Stimulated activated CD4-positive, alpha-beta T cell treated with anti-CD3 and anti-CD28 coated beads, Interleukin-1b, Interleukin-23, amount 100 ng/mL, for 1 hour (primary cell): Measurements from ENCODE around the gene CBARP.

ENCODE experiments used
- DNase-seq, 2 donors: peaks; one replicate each; pipeline ENCODE4 v3.0.0-alpha.2; 2020; ENCODE audit warnings: low read depth in 2 of 2

Gene CBARP, protein sequence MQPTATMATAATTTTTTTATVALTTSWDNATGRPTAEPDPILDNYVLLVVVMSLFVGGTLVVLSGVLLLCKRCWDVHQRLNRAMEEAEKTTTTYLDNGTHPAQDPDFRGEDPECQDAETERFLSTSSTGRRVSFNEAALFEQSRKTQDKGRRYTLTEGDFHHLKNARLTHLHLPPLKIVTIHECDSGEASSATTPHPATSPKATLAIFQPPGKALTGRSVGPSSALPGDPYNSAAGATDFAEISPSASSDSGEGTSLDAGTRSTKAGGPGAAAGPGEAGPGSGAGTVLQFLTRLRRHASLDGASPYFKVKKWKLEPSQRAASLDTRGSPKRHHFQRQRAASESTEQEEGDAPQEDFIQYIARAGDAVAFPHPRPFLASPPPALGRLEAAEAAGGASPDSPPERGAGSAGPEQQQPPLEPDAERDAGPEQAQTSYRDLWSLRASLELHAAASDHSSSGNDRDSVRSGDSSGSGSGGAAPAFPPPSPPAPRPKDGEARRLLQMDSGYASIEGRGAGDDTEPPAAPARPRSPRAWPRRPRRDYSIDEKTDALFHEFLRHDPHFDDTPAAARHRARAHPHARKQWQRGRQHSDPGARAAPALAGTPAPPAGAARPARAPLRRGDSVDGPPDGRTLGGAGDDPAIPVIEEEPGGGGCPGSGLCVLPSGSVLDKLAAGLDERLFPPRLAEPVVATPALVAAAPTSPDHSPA

GRCh38 chr19:1237754-1238368 lies at the start of gene CBARP:
Gene CBARP (minus strand): TSS chr19:1238005. CDS start chr19:1236100, 1,905 bp downstream.
- no peak for DNase-seq

DNA sequence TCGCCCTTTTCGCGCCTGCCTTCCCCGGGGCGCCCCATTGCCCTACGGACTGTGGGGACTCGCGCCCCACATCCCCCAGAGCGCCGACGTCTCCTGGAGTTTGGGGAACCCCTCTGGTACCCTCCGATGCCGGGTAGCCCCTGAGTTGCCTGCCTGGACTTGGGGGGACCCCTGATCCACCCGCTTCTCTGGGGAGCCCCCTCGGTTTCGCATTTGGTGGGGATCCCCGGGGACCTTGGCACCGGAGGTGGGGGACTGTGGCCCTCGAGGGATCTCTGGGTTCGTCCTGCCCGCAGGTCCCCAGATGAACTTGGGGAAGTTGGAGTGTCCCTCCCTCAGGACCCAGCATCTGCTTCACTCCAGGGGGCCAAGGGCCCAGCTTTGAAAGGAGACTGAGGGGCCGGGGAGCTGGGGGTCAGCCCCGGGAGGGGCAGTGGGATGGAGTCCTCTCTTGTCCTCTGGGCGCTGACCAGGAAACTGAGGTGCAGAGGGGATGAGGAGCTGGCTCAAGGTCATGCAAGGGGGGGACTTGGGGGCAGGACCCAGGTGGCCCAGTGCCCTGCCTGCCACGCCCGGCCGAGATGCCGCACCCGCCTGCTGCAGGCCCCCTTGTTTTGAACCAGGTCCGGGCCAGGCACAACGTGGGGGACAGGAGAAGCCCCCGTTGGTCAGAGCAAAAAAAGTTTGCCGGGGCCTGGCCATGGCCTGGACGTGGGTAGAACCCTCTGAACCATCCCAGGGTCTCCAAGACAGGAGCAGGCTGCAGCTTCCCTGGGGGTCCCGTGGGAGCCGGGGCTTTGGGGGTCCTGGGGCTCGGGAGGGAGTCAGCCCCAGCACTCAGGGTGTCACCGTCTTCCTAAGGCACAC lies 48.9 kb upstream of the CBARP start:
- no peak for DNase-seq

GRCh38 chr19:1285737-1286360 lies 48.0 kb upstream of the CBARP start, which contains the start of gene EFNA2:
Gene EFNA2 (plus strand): TSS chr19:1285873. CDS start chr19:1286169, 296 bp downstream.
- DNase-seq, result no peak

DNA sequence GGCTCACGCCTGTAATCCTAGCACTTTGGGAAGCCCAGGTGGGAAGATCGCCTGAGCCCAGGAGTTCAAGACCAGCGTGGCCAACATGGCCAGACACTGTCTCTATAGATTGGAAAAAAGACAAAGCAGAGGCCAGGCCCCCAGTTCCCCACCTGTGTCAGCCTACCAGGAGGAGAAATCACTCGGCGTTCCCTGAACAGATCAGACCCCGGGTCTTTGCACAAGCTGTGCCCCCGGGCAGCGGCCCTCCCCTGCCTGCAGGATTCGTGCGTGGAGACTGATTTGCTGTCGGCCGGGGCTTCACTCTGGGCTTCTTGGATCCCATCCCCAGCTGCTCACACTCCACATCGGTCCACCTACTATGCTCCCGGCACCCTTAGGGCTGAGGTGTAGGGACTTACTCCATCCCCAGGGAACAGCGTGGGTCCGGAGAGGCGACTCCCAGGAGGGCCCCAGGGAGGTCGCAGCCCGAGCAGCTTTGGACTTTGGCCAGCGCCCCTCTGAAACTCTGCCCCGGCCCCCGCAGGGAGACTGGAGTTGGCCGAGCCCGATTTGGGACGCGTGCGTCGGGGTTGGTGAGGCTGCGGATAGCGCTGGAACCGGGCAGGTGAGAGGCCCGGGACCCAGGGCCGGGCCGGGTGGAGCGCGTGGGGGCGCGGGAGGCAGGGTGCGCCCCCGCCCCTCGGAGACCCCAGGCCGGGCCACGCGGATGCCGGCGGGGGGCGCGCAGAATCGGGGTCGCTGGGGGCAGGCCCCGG lies 47.4 kb upstream of the CBARP start:
- no peak for DNase-seq

GRCh38 chr19:1284293-1284978 lies 46.6 kb upstream of the CBARP start:
- DNase-seq, result no peak

- DNase-seq, result no peak
These were observed 46.1 kb upstream of the CBARP start for GRCh38 chr19:1283917-1284292.

DNA sequence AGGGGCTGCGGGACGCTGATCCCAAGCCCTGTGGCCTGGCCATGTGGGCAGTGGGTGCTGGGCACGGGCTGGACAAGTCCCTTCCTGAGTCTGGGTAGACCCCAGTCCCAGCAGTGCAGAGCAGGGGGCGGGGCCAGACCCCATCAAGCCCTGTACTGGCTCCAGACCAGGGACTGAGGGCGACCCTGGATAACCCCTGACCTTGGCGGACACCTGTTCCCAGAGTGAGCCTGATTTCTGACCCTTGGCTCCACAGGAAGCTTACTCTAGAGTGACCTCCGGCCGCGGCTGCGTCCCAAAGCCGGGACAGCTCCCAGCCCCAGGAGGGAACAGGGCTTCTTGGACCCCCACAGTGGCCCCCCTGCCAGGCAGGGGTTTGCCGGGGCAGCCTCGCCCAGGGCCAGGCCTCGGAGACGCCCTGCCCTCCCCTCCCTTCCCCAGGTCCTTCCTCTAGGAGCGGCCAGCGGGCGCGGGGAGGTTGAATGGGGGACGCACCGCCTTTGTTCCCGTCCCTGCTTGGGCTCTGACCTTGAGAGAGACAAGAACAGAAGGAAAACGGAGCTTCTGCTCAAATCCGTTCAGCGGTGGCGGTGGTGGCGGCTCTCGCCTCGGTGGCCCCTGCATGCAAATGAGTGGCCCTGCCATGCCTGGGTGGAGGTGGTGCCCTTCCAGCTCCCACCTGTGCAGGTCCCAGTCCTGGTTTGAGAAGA lies 45.6 kb upstream of the CBARP start:
- DNase-seq, result no peak

DNA sequence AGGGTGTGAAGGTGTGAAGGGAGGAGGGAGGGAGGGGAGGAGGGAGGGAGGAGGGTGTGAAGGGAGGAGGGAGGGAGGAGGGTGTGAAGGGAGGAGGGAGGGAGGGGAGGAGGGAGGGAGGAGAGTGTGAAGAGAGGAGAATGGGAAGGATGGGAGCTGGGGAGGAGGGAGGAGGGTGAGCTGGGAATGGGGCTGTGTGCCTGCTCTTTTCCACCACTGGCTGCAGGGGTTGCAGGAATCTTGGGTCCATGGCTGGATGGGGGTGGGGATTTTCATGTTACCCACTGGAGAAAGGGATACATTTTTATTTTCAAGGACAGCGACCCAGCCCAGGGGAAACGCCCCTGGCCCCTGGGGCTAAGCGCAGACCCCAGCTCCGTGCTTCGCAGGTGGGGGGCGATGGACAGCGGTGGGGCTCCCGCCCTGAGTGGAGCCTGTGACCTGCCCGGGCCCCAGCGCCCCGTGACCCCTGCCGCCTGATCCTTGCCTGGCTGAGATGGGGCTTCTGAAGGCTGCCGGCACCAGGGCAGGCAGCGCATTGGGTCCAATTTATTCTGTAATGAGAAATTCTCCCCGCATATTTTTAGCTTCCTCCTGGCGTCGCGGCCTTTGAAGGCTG lies 44.9 kb upstream of the CBARP start:
- no peak for DNase-seq

DNA sequence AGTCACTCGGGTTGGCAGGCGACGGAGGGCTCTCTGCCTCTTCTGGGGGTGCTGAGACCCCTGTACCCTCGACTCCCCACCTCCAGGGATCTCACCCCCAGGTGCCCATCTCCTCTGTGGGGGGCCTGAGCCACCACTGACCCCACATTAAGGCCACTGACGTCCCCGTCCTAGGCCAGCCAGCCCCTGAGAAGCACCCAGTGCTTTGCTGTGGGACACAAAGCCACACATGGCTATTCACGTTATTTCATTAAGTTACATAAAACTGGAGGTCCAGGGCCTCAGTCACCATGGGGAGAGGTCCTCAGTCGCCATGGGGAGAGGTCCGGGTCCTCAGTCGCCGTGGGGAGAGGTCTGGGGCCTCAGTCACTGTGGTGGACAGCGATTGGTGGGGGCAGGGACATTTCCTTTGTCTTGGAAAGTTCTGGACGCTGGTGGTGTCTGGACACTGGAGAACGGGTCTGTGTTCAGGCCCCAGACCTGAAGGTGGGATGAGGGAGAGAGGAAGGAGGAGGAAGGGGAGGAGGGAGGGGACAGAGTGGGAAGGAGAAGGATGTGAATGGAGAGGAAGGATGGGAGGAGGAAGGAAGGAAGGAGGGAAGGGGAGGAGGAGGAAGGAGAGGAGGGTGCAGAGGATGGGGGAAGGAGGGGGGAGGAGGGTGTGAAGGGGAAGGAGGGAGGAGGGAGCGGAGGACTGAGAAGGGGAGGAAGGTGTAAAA lies 43.9 kb upstream of the CBARP start:
- no peak for DNase-seq

GRCh38 chr19:1280636-1281568 lies 43.1 kb upstream of the CBARP start:
- no peak for DNase-seq

DNA sequence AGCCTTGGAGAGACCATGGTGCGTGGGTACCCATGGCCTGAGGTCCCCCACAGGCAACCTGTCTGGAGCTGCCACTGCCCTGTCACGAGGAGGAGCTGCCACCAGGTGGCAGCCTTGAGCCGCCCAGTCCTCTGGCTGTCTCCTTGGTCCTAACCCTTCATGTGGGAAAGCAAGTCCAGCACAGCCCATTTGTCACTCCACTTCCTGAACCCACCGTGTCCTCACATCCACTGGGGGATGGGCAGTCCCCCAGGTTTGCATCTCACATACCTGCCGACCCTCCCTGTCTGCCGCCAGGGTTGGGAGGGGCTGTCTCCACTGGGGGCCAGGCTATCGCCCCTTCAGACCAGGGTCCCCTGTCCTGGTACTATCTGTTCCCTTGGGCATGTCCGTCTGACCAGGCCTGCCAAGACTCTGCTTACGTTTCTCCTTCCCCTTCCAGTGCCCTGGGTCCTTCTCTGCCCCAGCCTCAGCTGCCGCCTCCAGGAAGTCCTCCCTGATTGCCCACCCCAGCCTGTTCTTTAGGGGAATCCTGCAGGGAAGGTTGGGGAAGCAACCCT lies 42.1 kb upstream of the CBARP start:
- peak; percentile 57 to 62 for DNase-seq

DNA sequence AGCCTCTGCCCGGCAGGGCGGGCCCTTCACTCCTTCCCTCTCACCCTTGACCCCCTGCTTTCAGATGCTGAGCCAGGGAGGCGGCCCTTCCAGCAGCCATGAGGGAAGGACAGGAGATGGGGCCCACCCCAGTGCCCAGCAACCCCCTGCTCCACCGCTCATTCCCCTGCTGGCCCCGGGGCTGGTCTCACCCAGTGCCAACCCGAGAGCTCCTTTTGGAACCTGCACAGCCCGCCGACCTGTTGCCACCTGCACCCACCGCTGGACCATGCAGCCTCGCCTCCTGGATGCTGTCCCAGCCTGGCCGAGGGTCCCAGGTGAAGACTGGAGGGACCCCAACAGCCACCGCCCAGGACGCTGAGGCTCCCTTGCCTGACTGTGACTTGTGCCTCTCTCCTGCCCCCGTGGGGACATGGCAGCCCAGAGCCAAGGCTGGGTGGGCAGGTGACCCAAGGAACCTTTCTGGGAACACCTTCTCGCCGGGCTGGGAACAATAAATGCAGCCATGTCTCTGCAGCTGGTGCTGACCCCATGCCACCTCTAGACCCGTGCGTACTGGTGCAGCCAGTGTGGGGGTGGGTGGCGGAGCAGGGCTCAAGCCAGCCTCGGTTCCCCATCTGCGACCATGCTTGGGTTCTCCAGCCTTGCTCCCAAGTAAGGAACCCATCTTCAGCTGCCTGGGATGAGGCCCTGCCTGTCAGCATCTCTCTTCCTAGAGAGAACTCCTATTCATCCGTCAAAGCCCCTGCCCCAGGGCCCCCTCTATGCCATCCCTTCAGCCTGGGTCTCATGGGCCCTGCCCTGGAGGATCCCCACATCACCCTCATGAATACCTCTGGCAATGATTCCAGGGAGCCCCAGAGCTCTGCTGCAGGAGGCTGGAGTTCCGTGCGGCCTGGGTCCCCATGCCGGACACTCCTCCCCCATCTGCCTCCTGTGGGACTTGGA lies 41.2 kb upstream of the CBARP start:
- no peak for DNase-seq

- DNase-seq, result no peak
These were observed 40.3 kb upstream of the CBARP start for GRCh38 chr19:1278074-1278473.

- no peak for DNase-seq
These were observed 39.3 kb upstream of the CBARP start for GRCh38 chr19:1277061-1277460.

DNA sequence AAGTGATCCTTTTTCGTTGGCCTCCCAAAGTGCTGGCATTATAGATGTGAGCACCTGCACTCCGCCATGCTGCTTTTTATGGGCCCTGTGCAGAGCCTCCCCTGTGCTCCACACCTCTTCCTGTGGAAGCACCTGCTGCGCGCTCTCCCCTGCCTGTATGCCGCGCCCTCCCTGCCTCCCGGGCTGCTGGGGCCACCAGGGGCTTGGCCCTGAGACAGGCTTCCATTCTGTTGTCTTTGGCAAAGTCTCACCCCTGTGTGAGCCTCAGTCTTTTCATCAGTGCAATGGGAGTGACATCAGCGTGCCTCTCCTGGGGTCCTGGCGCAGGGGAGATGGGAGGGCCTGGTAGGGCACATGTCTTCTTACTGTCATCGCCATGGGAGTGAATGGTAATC lies 38.8 kb upstream of the CBARP start:
- no peak for DNase-seq
